Activated CD8-positive, alpha-beta memory T cell treated with anti-CD3 and anti-CD28 coated beads for 48 hours (primary cell): ENCODE results near the gene TNFSF8.

Experiments
- DNase-seq, 3 experiments: peaks; one replicate each; pipeline ENCODE4 v3.0.0-alpha.2; 2020; ENCODE audit warnings: low read depth in 2 of 3, low spot score in 2 of 3

The TNFSF8 gene

DNA sequence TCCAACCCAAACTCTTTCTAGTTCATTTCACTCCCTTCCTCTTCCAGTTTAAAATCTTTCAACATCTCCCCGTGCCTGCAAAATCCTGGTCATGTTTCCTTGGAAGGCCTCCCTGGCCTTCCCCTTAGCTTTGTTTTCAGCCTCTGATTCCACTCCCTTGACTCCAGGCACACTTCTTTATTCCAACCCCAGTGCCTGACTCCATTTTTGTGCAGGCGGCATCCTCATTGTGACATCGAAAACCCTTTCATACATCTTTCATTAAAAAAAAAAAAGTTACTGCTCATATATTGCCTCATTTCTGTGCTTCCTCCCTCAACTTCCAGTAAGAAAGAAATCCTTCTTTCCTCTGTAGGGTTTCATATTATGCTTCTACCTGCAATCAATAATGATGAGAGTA is 7.1 kb upstream of the TNFSF8 start:
- no peak for DNase-seq

DNA sequence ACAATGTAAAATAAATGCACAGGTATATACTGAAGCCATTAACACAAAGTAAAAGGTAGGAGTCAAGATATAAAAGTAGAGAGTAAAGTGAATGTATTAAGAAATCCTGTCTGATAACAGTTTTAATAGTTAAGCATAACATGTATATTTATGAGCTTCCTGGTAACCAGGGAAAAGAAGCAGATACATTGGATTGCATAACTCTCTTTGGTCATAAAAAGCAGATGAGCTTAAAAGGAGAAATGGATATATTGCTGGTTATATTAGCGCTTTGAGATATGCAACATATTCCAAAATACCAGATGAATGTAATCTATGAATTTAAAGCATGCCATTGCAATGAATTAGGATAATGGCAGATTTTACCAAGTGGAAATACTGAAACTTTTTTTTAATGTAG is 6.2 kb upstream of the TNFSF8 start:
- DNase-seq, result no peak

DNA sequence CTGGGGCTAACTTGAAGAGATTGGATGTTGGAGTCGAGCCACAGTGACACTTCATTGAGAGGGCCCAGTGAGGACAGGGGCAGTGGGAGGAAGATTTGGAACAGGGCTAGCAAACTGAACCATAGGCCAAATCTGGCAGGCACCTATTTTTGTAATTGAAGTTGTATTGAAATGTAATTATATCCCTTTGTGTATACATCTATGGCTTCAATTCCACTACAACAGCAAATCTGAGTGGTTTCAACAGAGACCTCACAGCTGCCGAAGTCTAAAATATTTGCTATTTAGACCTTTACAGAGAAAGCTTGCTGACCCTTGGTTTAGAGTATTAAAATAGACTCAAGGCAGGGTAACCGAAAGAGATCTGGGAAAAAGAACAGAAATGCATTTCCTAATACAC is 4.7 kb upstream of the TNFSF8 start:
- no peak for DNase-seq

DNA sequence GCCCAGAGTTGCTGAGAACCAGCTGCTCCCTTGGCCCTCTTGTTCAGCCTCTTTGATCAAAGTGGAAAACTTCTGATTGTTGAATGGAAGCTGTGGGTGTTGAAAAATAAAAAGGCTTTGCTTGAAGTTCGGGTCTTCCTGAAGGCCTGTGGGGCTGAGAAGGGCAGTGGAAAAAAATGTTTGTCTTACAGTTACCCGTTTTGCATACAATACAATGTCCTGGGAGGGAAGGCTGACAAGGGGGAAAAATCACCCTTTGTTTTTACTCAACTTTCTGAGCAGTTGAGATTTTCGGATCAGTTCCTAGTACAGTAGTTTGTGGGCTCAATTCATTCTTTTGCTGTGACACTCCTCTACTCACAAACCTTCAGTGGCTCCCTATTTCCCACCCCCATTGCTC is 2.1 kb upstream of the TNFSF8 start:
- DNase-seq, result no peak

DNA sequence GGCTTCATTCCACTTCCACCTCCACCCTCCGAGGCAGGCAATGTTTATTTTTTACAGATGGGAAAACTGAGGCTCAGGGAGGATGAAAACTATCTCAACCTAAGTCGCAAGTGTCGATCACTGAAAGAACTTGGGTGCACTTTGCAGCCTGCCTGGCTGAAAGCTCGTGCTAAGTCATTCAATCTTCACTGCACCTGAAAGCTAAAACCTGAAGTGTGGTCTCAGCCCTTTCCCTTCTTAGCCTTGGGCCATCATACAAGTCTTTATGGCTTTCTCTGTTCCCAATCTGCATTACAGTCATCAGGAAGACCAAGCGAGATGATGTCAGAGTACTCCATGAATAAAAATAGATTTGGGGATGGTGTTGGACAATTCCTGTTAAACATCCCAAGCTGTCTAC is 1.0 kb upstream of the TNFSF8 start:
- DNase-seq, result no peak

GRCh38 chr9:114929201-114929600 is 1.2 kb downstream of the TNFSF8 start:
- DNase-seq, result no peak

DNA sequence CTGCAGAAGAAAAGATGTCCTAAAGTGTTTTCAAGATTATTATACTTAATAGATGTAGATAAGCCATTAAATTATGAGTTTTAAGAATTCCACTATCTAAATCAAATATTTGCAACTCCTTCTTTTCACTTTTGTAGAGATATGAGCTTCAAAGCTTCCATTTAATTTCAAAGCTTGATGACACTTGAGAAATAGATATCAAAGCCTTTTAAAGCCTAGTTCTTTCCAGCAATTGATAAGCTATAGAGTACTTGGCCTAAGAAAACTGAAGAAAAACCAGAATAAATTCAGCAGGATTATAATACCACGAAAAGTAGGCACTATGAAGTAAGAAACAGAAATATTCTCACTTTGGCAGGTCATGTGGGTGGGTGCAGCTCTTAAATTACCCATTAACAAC is 1.7 kb downstream of the TNFSF8 start:
- no peak for DNase-seq

- no peak for DNase-seq
Observed at GRCh38 chr9:114928136-114928535, 2.3 kb downstream of the TNFSF8 start.

DNA sequence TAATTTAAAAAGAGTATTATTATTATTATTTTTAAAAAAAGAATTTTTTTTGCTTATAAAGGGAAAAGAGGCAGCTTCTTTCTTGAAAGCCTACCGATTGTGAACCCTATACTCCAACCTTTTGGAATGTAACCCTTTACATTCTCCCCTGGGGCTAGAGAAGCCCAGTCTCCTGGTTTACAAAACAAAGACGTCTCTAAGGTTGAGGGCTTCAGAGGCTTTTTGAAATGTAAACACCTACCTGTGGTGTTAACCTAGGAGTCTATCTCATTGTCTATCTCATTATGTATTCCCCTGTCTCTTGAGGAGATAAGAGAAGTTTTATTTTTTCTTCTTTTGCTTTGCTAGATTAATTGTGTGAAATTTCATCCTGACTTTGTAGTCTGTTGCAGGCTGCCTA is 4.7 kb downstream of the TNFSF8 start:
- DNase-seq, result no peak

DNA sequence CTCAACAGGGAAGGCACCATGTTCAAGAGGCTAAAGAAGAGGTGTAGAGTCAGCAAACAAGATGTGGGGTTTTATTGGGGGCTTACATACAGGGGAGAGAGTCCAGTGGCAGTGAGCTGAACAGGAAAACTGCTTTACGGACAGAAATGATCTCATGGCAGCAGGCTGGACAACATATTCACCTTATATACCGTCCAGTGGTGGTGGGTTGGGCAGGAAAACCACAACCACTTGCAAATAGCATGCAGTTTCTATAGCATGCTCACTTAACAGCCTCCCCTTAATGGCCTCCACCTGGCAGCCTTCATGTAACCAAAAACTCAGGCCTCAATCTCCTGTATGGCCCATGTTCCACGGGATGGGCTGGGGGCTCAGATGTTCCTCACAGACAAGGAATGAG is 5.4 kb downstream of the TNFSF8 start:
- no peak for DNase-seq

DNA sequence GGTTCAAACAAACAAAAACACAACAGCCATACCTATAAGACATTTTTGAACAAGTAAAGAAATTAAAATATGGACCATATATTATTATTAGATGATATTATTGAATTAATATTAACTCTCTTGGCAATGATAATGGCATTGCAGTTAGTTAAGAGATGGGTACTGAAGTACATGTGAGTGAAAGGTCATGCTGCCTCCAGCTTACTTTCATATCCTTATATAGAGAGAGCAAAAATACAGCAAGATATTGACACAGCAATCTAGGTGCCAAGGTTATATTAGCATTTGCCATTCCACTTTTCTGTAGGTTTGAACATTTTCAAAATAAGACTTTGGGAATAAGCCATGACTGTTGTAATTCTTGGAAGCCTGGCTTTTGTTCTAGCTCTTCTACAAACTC is 6.1 kb downstream of the TNFSF8 start:
- no peak for DNase-seq

GRCh38 chr9:114923918-114924317 is 6.5 kb downstream of the TNFSF8 start:
- no peak for DNase-seq

DNA sequence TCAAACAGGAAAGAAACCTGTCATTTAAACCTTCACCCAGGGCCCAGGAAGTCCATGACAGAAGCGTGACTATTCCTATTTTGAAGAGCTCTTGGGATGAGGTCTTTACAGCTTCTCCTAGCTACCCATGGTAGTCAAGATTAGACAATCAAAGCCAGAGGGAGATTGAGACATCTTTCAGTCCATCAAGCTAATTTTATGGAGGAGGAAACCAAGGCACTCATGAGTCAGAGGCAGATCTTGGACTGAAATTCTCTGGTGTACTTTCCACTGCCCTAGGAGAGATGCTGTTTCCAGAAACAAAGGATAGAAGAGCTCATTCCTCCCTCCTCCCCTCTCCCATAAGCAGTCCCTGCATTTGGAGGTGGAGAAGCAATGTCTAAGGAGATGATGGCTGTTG is 9.2 kb downstream of the TNFSF8 start:
- DNase-seq, result no peak

GRCh38 chr9:114919611-114920010 is 10.8 kb downstream of the TNFSF8 start:
- DNase-seq, result no peak

- DNase-seq, result no peak
Observed at GRCh38 chr9:114916481-114916880, 13.9 kb downstream of the TNFSF8 start.

GRCh38 chr9:114914139-114914538 is 16.3 kb downstream of the TNFSF8 start:
- no peak for DNase-seq

DNA sequence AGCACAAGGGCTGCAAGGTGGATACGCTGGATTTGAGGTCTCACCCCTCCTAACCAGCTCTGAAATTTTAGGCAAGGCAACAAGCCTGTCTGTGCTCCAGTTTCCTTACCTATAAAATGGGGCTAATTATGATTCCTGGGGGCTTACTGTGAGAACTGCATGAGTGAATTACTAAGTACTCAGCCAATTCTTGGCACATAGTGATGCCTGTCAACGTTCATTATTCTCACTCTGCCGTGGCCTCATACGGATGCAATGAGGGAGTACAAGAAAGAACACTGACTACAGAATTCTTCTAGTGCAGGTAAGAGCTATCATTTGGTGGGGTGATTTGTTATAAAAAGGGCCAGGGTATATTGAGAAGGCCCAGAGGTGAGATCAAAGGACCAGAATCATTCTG is 16.7 kb downstream of the TNFSF8 start:
- no peak for DNase-seq

GRCh38 chr9:114913217-114913616 is 17.2 kb downstream of the TNFSF8 start:
- no peak for DNase-seq

- no peak for DNase-seq
Observed at GRCh38 chr9:114911167-114911821, 19.1 kb downstream of the TNFSF8 start.

GRCh38 chr9:114910541-114910940 is 19.9 kb downstream of the TNFSF8 start:
- DNase-seq, result no peak

- DNase-seq, result no peak
Observed at GRCh38 chr9:114909661-114910060, 20.7 kb downstream of the TNFSF8 start.

DNA sequence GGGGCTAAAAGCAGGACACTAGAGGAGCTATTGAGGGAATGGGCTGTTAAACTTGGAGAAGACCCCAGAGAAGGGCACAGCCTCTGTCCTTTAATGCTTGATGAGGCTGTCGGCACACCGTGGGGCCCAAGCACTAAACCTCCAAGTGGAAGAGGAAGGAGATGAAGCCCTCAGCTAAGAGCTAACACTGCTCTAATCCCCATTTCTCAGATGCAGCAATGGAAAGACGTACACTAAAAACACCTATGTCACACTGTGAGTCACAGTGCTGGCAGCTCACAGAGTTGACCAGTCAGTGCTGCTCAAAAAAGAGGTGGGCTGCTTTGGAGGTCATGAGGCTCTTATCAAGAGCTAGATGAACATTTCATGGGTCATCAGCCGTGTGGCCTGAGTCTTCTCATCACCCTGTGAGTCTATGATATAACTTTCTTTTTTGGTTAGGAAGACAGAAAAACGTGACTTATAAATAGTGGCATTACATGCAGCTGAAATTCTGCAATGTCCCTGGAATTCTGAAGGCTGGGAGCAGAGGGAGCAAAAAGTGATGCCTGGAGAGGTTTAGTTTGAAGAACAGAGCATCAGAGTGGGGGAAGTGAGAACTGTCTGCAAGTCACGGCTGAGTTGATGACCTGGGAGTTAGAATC is 21.5 kb downstream of the TNFSF8 start:
- no peak for DNase-seq

DNA sequence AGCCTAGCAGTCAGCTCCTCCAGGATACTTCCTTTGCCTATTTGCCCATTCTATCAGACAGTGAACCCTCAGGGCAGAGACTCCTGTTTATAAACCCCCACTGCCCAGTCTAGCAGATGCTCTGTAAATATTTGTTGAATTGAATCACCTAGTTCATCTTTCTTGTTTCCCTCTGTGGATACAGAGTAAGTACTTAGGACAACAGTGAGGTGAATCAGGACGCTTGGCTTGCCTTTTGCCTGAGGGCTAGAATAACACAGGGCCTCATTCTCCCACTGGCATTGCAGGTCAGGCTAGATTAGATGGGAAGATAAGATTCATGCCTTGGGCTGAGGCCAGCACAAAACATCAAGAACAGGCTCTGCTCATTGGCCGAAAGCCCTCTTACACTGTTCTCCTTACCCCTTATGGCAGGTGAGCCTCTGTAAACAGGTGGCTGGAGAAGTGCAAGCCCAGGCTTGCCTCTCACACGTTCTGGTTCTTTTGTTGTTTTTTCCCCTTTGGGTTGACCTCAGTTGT is 22.2 kb downstream of the TNFSF8 start:
- no peak for DNase-seq
